Karpas-422 (cell line): ENCODE results near the gene ELAVL3. TPM values are rescaled to one million over a fixed set of nuclear protein-coding genes. Genes with fewer than 3 reads are reported as not detected.

ENCODE experiments used
- DNase-seq: peaks from one replicate; pipeline ENCODE4 v3.0.0-alpha.2; 2015
- H2AFZ ChIP-seq: fragments of 200-600 bp; sonication (generic); 2 replicates; pipeline ENCODE4 v1.6.1; 2014; ENCODE audit warnings: antibody characterized with exemption, low read length, mixed read lengths
- H3K27ac ChIP-seq: fragments of 200-600 bp; sonication (generic); 2 replicates; pipeline ENCODE4 v1.5.1; 2014; ENCODE audit warnings: mild to moderate bottlenecking, low read length, moderate library complexity
- H3K27me3 ChIP-seq: fragments of 200-600 bp; sonication (generic); 2 replicates; pipeline ENCODE4 v1.6.1; 2014; ENCODE audit warnings: low read length, mixed read lengths
- H3K36me3 ChIP-seq: fragments of 200-600 bp; sonication (generic); 2 replicates; pipeline ENCODE4 v1.6.1; 2014; ENCODE audit warnings: low read length, mixed read lengths; ENCODE audit not compliant: insufficient read depth
- H3K4me1 ChIP-seq: fragments of 200-600 bp; sonication (generic); 2 replicates; pipeline ENCODE4 v1.6.1; 2014; ENCODE audit warnings: mild to moderate bottlenecking, low read length, mixed read lengths
- H3K4me2 ChIP-seq: fragments of 200-600 bp; sonication (generic); 2 replicates; pipeline ENCODE4 v1.6.1; 2014; ENCODE audit warnings: low read length, low read depth, mild to moderate bottlenecking; ENCODE audit not compliant: poor library complexity, severe bottlenecking
- H3K4me3 ChIP-seq: fragments of 200-600 bp; sonication (generic); 2 replicates; pipeline ENCODE4 v1.5.1; 2014; ENCODE audit warnings: mild to moderate bottlenecking, antibody characterized with exemption, low read length, mixed read lengths
- H3K79me2 ChIP-seq: fragments of 200-600 bp; sonication (generic); 2 replicates; pipeline ENCODE4 v1.6.1; 2014; ENCODE audit warnings: mild to moderate bottlenecking, low read length, mixed read lengths
- H3K9ac ChIP-seq: fragments of 200-600 bp; sonication (generic); 2 replicates; pipeline ENCODE4 v1.6.0; 2014; ENCODE audit warnings: low read length
- H3K9me2 ChIP-seq: fragments of 200-600 bp; sonication (generic), shearing (Covaris generic); replicated peaks from 2 replicates; pipeline ENCODE4 v1.6.0; 2014; ENCODE audit warnings: mild to moderate bottlenecking, low read length, moderate library complexity; ENCODE audit not compliant: insufficient read depth
- H3K9me3 ChIP-seq: fragments of 300-700, 200-600 bp; sonication (generic); 2 replicates; pipeline ENCODE4 v1.6.1; 2014; ENCODE audit warnings: low read length, mixed read lengths
- H4K20me1 ChIP-seq: fragments of 200-600 bp; sonication (generic); 2 replicates; pipeline ENCODE4 v1.6.1; 2014; ENCODE audit warnings: mild to moderate bottlenecking, antibody characterized with exemption, low read length, low read depth; ENCODE audit not compliant: insufficient read depth
- total RNA-seq: library from RNA; depleted of rRNA; stranded (reverse); fragments of >200 nt; shearing (Covaris generic); gene quantifications from 2 replicates; pipeline ENCODE4 v1.2.3, GENCODE V29; 2014; ENCODE audit warnings: low replicate concordance

Gene ELAVL3
- total RNA-seq, 1 experiment from 2014 or later: not detected

DNA sequence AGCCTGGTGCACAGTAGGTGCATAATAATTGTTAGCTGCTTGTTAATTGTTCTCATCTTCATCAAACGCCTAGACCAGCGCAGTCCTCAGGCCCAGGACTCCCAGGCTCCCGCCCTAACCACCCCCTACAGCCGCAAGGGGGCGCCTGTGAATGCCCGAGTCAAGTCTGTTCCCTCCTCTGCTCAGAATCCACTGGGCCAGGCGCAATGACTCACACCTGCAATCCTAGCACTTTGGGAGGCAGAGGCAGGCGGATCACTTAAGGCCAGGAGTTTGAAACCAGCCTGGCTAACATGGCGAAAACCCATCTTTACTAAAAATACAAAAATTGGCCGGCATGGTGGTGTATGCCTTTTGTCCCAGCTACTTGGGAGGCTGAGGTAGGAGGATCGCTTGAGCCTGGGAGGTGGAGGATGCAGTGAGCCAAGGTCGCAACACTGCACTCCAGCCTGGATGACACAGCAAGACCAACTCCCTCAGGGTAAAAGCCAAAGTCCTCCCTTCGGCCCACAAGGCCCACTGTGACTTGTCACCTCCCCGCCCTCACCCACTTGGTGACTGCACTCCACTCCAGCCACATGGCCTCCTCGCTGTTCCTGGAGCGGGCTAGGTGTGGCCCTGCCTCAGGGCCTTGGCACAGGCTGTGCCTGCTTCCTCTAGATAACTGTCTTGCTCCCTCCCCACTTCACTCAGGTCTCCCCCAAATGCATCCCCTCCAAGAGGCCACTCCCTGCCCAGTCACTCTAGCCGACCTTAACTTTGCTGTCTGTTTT is 15.7 kb upstream of the ELAVL3 start:
- H3K9me3 ChIP-seq: no peaks in the 10 kb centered on the region
- H3K4me1 ChIP-seq: no peaks in the 10 kb centered on the region
- no peaks in the 10 kb centered on the region for H3K27me3 ChIP-seq
- no peaks in the 10 kb centered on the region for H4K20me1 ChIP-seq
- no peaks in the 10 kb centered on the region for H3K79me2 ChIP-seq
- no peak overlapping the region for H2AFZ ChIP-seq
- no peak overlapping the region for H3K4me3 ChIP-seq
- no peak overlapping the region for H3K9ac ChIP-seq
- H3K9me2 ChIP-seq: no peaks in the 10 kb centered on the region
- peak; percentile 90 for DNase-seq
- no peak overlapping the region for H3K4me2 ChIP-seq
- H3K36me3 ChIP-seq: no peaks in the 10 kb centered on the region
- H3K27ac ChIP-seq: no peak overlapping the region

DNA sequence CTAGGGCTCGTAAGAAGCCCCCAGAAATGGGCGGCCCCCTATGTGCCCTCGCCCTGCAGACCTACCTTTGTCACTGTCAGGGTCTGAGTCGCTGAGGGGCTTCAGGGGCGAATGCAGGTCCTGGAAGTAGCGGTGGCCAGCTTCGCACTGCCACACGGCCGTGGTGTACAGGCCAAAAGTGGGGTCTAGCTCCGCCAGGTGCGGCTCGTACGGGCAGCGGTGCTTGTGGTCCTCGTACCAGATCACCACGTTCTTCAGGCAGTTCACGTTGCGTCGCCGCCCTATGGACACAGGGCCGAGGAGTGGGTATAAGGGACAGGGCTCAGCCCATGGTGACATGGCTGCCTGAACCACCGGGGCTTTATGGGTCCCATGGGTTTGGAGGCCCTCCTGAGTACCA is 15.0 kb upstream of the ELAVL3 start:
- DNase-seq: no peak
- Histone ChIP-seq H3K9me2 (no peaks in the 10 kb centered on the region), H3K27me3 (no peaks in the 10 kb centered on the region), H3K27ac (no peak overlapping the region), H2AFZ (no peak overlapping the region), H3K9me3 (no peaks in the 10 kb centered on the region), H3K9ac (no peak overlapping the region), H3K4me2 (no peak overlapping the region), H3K36me3 (no peaks in the 10 kb centered on the region), H3K4me3 (no peak overlapping the region), H4K20me1 (no peaks in the 10 kb centered on the region), H3K4me1 (no peaks in the 10 kb centered on the region), H3K79me2 (no peaks in the 10 kb centered on the region)

DNA sequence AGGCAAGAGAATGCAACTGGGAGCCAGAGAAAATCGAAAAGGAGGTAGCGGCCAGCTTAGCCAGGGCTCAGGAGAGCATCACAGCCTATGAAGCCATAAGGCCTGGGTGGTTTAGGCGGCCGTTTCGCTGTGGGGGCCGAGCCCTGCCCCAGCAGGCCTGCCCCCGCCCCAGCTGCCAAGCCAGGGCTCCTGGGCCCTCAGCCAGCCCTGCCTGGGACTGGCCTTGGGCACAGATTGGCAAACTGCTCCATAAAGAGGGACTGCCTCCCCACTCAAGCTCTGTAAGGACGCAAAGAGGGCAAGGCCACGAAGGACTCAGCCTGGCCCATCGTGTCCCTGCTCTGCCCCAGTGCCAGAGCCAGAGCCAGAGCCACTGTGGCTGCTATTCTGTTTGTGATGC is 14.6 kb upstream of the ELAVL3 start:
- DNase-seq: no peak
- Histone ChIP-seq H2AFZ (no peak overlapping the region), H3K9me3 (no peaks in the 10 kb centered on the region), H3K9ac (no peak overlapping the region), H3K9me2 (no peaks in the 10 kb centered on the region), H3K79me2 (no peaks in the 10 kb centered on the region), H3K4me3 (no peak overlapping the region), H3K27me3 (no peaks in the 10 kb centered on the region), H3K36me3 (no peaks in the 10 kb centered on the region), H3K4me1 (no peaks in the 10 kb centered on the region), H3K27ac (no peak overlapping the region), H4K20me1 (no peaks in the 10 kb centered on the region), H3K4me2 (no peak overlapping the region)

DNA sequence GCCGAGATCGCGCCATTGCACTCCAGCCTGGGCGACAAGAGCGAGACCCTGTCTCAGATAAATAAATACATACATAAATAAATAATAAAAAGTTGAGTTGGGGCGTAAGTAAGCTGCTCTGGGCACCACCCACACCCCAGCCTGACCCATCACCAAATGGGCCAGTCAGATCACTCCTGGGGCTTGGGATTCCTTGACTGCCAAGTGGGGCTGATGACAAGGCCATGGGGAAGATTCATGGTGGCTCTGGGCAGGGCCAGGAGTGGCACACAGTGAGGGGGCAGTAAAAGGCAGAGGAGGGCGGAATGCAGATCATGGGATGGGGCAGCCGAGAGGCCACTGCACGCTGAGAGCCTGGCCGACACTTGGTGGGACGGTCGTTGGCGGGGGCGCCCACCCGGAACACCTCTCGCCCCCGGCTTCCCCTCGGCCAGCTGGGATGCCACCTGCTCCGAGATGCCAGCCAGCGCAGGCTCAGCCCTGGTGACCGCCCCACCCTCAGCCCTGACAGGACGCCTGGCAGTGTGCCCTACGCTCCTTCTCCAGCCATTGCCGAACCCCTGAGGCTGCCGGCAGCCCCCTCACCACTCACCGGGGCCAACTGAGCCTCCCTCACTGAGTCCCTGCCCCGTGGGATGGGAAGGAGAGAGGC is 13.9 kb upstream of the ELAVL3 start:
- no peaks in the 10 kb centered on the region for H3K27me3 ChIP-seq
- H4K20me1 ChIP-seq: no peaks in the 10 kb centered on the region
- H3K9me3 ChIP-seq: no peaks in the 10 kb centered on the region
- H3K36me3 ChIP-seq: no peaks in the 10 kb centered on the region
- H3K4me1 ChIP-seq: no peaks in the 10 kb centered on the region
- H3K9ac ChIP-seq: no peak overlapping the region
- no peak overlapping the region for H2AFZ ChIP-seq
- H3K9me2 ChIP-seq: no peaks in the 10 kb centered on the region
- no peak overlapping the region for H3K4me3 ChIP-seq
- H3K4me2 ChIP-seq: no peak overlapping the region
- no peak overlapping the region for H3K27ac ChIP-seq
- no peak for DNase-seq
- H3K79me2 ChIP-seq: no peaks in the 10 kb centered on the region

DNA sequence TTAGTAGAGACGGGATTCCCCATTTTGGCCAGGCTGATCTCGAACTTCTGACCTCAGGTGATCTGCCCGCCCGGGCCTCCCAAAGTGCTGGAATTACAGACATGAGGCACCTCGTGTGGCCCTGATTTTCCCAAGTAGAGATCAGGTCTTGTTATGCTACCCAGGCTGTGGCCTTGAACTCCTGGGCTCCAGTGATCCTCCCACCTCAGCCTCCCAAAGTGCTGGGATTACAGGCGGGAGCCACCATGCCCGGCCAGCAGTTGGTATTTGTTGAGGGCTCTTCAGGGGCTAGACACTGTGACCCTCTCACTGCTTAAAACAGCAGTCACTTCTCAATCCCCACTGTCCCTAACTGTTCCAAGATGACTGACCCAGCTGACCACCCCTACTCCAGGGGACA is 8.5 kb upstream of the ELAVL3 start:
- Histone ChIP-seq H3K27me3 (no peaks in the 10 kb centered on the region), H4K20me1 (no peaks in the 10 kb centered on the region), H3K36me3 (no peaks in the 10 kb centered on the region), H3K9me2 (no peaks in the 10 kb centered on the region), H3K4me2 (no peak overlapping the region), H3K9ac (no peak overlapping the region), H2AFZ (no peak overlapping the region), H3K27ac (no peak overlapping the region), H3K4me1 (no peaks in the 10 kb centered on the region), H3K4me3 (no peak overlapping the region), H3K9me3 (no peaks in the 10 kb centered on the region), H3K79me2 (no peaks in the 10 kb centered on the region)
- no peak for DNase-seq

DNA sequence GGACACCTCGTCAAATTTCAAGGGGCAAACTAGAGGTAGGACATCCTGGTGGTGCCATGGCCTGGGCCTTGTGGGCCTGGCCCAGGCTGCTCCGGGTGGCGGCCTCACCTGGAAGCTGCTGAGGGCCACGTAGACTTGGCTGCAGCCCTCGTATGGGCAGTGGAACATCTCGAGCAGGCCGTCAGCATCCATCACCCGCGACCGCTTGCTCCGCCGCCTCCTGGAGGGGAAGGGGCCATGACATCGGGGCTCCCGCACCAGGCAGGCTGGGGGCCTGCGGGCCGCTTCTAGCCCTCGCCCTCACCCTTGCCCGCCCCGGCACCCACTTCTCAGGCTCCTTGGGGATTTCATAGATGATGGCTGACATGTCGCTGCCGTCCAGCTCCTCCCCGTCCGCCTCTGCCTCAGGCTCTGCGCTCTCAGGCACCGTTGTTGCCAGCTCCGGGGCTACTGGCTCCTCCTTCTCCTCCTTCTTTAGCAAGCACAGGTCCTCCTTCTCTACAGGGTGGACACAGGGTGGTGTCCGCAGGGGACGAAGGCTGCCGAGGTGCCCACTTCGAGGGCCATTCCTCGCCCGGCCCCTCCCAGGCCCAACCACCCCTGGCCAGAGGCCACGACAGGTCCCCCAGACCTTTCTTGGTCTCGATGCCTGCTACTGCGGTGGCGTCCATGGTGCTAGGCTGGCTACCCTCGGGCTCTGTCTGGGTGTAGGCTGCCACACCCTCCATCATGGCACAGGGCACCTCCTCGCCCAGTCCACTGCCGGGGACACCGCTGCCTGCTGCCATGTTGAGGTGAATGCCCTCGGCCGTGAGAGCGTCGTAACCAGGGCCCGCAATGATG is 6.0 kb upstream of the ELAVL3 start:
- H3K9me2 ChIP-seq: no peaks in the 10 kb centered on the region
- H2AFZ ChIP-seq: no peak overlapping the region
- H3K36me3 ChIP-seq: no peaks in the 10 kb centered on the region
- H3K9ac ChIP-seq: no peak overlapping the region
- H3K79me2 ChIP-seq: no peaks in the 10 kb centered on the region
- no peaks in the 10 kb centered on the region for H3K27me3 ChIP-seq
- DNase-seq: no peak
- H3K27ac ChIP-seq: no peak overlapping the region
- H3K4me3 ChIP-seq: no peak overlapping the region
- H3K4me2 ChIP-seq: no peak overlapping the region
- H3K9me3 ChIP-seq: no peaks in the 10 kb centered on the region
- H4K20me1 ChIP-seq: no peaks in the 10 kb centered on the region
- peaks cover 9% of the 10 kb centered on the region for H3K4me1 ChIP-seq

DNA sequence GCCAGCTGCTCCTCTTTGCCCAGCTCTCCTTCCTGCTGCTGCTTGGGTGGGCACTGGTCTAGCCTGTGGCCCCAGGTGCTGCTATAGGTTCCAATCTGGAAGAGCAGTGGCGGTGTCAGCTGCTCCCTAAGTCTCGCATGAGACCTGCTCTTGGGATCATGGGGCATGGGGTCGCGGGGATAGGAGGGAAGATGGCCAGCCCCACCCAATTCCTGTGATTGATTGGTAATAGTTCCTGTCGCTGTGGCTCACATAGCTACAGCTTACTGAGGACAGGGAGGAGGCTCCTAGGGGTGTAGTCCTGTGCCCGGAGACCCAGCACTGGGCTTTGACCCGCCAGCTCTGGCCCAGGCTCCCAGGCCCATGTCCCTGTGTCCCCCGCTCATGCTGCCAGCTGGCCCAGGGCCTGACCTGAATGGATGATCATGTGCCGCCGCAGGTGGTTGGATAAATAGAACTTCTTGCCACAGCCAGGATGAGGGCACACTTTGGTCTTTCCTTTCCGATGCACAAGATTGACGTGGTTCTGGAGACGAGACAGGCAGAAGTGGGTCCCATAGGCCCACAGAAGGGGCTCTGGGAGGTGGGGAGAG is 4.5 kb upstream of the ELAVL3 start:
- Histone ChIP-seq H3K4me3 (no peak overlapping the region), H3K4me1 (peaks cover 16% of the 10 kb centered on the region), H3K9me2 (no peaks in the 10 kb centered on the region), H3K9ac (no peak overlapping the region), H3K9me3 (no peaks in the 10 kb centered on the region), H4K20me1 (no peaks in the 10 kb centered on the region), H2AFZ (no peak overlapping the region), H3K27me3 (no peaks in the 10 kb centered on the region), H3K36me3 (no peaks in the 10 kb centered on the region), H3K4me2 (no peak overlapping the region), H3K27ac (no peak overlapping the region), H3K79me2 (no peaks in the 10 kb centered on the region)
- DNase-seq: no peak
